WTC11 (cell line): ENCODE results near the gene CD96. TPM values are rescaled to one million over a fixed set of nuclear protein-coding genes. Genes with fewer than 3 reads are reported as not detected.

Experiments used
- ATAC-seq: fragments of 200-7000 bp; cut with Tn5 transposase; 2 replicates; pipeline ENCODE4 v1.10.0; 2021; ENCODE audit warnings: mild to moderate bottlenecking, moderate library complexity
- CTCF ChIA-PET: fragments of 300-600 bp; sonication (Branson Sonifier 250); formaldehyde crosslinking; loops from one replicate; lab custom pipeline; 2021; ENCODE audit warnings: antibody characterized with exemption; lab: Charles Lee
- POLR2A ChIA-PET: fragments of 350-600 bp; sonication (Branson Sonifier 250); formaldehyde crosslinking; loops from one replicate; lab custom pipeline; 2021; ENCODE audit warnings: antibody characterized with exemption; lab: Charles Lee
- DNase-seq: peaks from one replicate; pipeline ENCODE4 v3.0.0; 2021; ENCODE audit warnings: low spot score
- H3K27ac Mint-ChIP-seq: 2 replicates; pipeline ENCODE4 v1.8.0; 2021; ENCODE audit warnings: mixed read lengths
- H3K27me3 Mint-ChIP-seq: 2 replicates; pipeline ENCODE4 v1.8.0; 2021; ENCODE audit warnings: low read depth, mild to moderate bottlenecking, moderate library complexity, mixed read lengths
- H3K36me3 Mint-ChIP-seq: 2 replicates; pipeline ENCODE4 v1.8.0; 2021; ENCODE audit warnings: mixed read lengths
- H3K4me1 Mint-ChIP-seq: 2 replicates; pipeline ENCODE4 v1.8.0; 2022; ENCODE audit warnings: mixed read lengths
- H3K4me3 Mint-ChIP-seq: 2 replicates; pipeline ENCODE4 v1.8.0; 2021; ENCODE audit warnings: mild to moderate bottlenecking, moderate library complexity, mixed read lengths
- H3K9me3 Mint-ChIP-seq: 2 replicates; pipeline ENCODE4 v1.8.0; 2021; ENCODE audit warnings: mixed read lengths
- ETV6 ChIP-seq: sonication (generic); formaldehyde crosslinking; IDR thresholded peaks from 2 replicates; pipeline ENCODE4 v1.8.1; 2022; ENCODE audit warnings: mild to moderate bottlenecking, missing genetic modification reagents
- FOXK1 ChIP-seq: sonication (generic); formaldehyde crosslinking; IDR thresholded peaks from 2 replicates; pipeline ENCODE4 v1.8.0; 2022; ENCODE audit warnings: mild to moderate bottlenecking, moderate library complexity, missing genetic modification reagents
- IRF2 ChIP-seq: sonication (generic); formaldehyde crosslinking; IDR thresholded peaks from 2 replicates; pipeline ENCODE4 v1.8.0; 2022; ENCODE audit warnings: low read depth, missing genetic modification reagents, borderline replicate concordance
- SP1 ChIP-seq: sonication (generic); formaldehyde crosslinking; conservative IDR thresholded peaks from 2 replicates; pipeline ENCODE4 v1.8.1; 2022; ENCODE audit warnings: missing genetic modification reagents
- ZNF121 ChIP-seq: sonication (generic); formaldehyde crosslinking; IDR thresholded peaks from 2 replicates; pipeline ENCODE4 v1.8.0; 2023; ENCODE audit warnings: missing genetic modification reagents
- ZNF219 ChIP-seq: sonication (generic); formaldehyde crosslinking; IDR thresholded peaks from 2 replicates; pipeline ENCODE4 v1.8.0; 2023; ENCODE audit warnings: missing genetic modification reagents, mild to moderate bottlenecking, borderline replicate concordance
- ZNF416 ChIP-seq: fragments of 250-450 bp; sonication (Bioruptor Pico); IDR thresholded peaks from 2 replicates; pipeline ENCODE4 v1.9.0; 2021; ENCODE audit warnings: mild to moderate bottlenecking, inconsistent platforms
- total RNA-seq: library from RNA; stranded (reverse); gene quantifications from 3 replicates; pipeline ENCODE4 v1.2.3, GENCODE V29; 2021
- TF ChIP-seq, protein P1 (sequence below): fragments of 250-450 bp; sonication (Bioruptor Pico); conservative IDR thresholded peaks from 2 replicates; pipeline ENCODE4 v1.9.0; 2021; ENCODE audit warnings: mild to moderate bottlenecking
- TF ChIP-seq, protein P2 (sequence below): sonication (generic); formaldehyde crosslinking; IDR thresholded peaks from 2 replicates; pipeline ENCODE4 v1.8.1; 2023; ENCODE audit warnings: mild to moderate bottlenecking, missing genetic modification reagents
- TF ChIP-seq, protein P3 (sequence below): fragments of 250-450 bp; sonication (Bioruptor Pico); IDR thresholded peaks from 2 replicates; pipeline ENCODE4 v1.9.0; 2021; ENCODE audit warnings: mild to moderate bottlenecking, borderline replicate concordance
- TF ChIP-seq, protein P4 (sequence below): fragments of 200-600 bp; IDR thresholded peaks from 2 replicates; pipeline ENCODE4 v1.8.0; 2022; ENCODE audit warnings: antibody characterized with exemption
- TF ChIP-seq, protein P5 (sequence below): fragments of 250-450 bp; sonication (Bioruptor Pico); IDR thresholded peaks from 2 replicates; pipeline ENCODE4 v2.1.2; 2022; ENCODE audit warnings: mild to moderate bottlenecking, moderate library complexity
- TF ChIP-seq, protein P6 (sequence below): sonication (generic); formaldehyde crosslinking; IDR thresholded peaks from 2 replicates; pipeline ENCODE4 v1.8.0; 2023; ENCODE audit warnings: mild to moderate bottlenecking, missing genetic modification reagents

The CD96 gene
- total RNA-seq, 1 experiment from 2014 or later, result 0.33 TPM

DNA sequence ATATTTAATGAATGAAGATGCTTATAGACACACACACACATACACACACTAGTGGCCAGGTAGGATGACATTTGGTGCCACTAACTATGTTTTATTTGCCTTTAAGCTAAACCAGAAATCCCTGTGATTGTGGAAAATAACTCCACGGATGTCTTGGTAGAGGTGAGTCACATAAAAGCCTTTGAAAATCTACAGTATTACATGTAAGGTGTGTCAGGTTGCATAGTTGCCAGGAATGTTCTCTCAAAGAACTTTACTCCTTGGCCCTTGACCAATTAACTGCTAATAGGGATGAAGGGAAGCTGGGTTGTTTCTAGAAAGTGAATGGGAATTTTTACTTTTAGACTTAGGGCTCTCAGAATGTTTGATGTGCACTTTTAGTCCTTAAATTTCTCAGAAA lies 43.2 kb downstream of the CD96 start:
- H3K4me1 Mint-ChIP-seq, result 0 out of 2 replicates have a peak, but pooled peaks cover 2% of the 10 kb centered on the region
- H3K27ac Mint-ChIP-seq, result no peak overlapping the region
- TF ChIP-seq, protein P1, sequence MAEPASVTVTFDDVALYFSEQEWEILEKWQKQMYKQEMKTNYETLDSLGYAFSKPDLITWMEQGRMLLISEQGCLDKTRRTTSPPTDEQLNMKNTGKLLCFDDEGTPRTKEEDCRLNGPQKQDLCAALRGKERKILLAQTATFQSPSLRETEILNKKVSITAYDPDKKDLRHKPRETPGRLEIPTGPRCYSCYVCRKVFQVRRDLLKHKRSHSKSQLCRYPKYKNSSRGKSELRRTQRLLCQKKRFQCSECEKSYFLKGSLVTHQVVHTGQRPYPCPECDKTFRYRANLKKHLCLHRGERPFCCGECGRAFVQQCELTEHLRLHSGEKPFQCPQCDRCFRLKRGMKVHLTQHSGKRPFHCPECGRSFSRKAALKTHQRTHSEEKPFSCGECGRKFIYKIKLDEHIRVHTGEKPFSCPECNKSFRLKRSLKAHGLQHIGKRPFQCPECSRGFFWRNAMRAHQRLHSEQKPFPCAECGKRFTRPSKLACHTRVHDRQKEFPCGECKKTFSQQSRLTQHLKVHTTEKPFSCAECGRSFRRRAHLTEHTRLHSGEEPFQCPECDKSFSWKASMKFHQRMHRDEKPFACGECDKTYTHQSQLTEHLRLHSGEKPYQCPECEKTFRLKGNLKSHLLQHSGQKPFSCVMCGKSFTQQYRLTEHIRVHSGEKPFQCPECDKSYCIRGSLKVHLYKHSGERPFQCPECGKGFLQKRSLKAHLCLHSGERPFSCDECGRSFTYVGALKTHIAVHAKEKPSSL (CRISPR knock-in tag), result no peak
- TF ChIP-seq FOXK1 (CRISPR knock-in tag) (no peak), ZNF219 (CRISPR knock-in tag) (no peak), ZNF121 (no peak), ZNF416 (no peak), SP1 (CRISPR knock-in tag) (no peak), ETV6 (CRISPR knock-in tag) (no peak), IRF2 (CRISPR knock-in tag) (no peak)
- TF ChIP-seq, protein P2, sequence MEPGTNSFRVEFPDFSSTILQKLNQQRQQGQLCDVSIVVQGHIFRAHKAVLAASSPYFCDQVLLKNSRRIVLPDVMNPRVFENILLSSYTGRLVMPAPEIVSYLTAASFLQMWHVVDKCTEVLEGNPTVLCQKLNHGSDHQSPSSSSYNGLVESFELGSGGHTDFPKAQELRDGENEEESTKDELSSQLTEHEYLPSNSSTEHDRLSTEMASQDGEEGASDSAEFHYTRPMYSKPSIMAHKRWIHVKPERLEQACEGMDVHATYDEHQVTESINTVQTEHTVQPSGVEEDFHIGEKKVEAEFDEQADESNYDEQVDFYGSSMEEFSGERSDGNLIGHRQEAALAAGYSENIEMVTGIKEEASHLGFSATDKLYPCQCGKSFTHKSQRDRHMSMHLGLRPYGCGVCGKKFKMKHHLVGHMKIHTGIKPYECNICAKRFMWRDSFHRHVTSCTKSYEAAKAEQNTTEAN (CRISPR knock-in tag), result no peak
- TF ChIP-seq, protein P3, sequence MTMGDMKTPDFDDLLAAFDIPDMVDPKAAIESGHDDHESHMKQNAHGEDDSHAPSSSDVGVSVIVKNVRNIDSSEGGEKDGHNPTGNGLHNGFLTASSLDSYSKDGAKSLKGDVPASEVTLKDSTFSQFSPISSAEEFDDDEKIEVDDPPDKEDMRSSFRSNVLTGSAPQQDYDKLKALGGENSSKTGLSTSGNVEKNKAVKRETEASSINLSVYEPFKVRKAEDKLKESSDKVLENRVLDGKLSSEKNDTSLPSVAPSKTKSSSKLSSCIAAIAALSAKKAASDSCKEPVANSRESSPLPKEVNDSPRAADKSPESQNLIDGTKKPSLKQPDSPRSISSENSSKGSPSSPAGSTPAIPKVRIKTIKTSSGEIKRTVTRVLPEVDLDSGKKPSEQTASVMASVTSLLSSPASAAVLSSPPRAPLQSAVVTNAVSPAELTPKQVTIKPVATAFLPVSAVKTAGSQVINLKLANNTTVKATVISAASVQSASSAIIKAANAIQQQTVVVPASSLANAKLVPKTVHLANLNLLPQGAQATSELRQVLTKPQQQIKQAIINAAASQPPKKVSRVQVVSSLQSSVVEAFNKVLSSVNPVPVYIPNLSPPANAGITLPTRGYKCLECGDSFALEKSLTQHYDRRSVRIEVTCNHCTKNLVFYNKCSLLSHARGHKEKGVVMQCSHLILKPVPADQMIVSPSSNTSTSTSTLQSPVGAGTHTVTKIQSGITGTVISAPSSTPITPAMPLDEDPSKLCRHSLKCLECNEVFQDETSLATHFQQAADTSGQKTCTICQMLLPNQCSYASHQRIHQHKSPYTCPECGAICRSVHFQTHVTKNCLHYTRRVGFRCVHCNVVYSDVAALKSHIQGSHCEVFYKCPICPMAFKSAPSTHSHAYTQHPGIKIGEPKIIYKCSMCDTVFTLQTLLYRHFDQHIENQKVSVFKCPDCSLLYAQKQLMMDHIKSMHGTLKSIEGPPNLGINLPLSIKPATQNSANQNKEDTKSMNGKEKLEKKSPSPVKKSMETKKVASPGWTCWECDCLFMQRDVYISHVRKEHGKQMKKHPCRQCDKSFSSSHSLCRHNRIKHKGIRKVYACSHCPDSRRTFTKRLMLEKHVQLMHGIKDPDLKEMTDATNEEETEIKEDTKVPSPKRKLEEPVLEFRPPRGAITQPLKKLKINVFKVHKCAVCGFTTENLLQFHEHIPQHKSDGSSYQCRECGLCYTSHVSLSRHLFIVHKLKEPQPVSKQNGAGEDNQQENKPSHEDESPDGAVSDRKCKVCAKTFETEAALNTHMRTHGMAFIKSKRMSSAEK (CRISPR knock-in tag), result no peak
- TF ChIP-seq, protein P4, sequence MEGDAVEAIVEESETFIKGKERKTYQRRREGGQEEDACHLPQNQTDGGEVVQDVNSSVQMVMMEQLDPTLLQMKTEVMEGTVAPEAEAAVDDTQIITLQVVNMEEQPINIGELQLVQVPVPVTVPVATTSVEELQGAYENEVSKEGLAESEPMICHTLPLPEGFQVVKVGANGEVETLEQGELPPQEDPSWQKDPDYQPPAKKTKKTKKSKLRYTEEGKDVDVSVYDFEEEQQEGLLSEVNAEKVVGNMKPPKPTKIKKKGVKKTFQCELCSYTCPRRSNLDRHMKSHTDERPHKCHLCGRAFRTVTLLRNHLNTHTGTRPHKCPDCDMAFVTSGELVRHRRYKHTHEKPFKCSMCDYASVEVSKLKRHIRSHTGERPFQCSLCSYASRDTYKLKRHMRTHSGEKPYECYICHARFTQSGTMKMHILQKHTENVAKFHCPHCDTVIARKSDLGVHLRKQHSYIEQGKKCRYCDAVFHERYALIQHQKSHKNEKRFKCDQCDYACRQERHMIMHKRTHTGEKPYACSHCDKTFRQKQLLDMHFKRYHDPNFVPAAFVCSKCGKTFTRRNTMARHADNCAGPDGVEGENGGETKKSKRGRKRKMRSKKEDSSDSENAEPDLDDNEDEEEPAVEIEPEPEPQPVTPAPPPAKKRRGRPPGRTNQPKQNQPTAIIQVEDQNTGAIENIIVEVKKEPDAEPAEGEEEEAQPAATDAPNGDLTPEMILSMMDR, result no peak
- TF ChIP-seq, protein P5, sequence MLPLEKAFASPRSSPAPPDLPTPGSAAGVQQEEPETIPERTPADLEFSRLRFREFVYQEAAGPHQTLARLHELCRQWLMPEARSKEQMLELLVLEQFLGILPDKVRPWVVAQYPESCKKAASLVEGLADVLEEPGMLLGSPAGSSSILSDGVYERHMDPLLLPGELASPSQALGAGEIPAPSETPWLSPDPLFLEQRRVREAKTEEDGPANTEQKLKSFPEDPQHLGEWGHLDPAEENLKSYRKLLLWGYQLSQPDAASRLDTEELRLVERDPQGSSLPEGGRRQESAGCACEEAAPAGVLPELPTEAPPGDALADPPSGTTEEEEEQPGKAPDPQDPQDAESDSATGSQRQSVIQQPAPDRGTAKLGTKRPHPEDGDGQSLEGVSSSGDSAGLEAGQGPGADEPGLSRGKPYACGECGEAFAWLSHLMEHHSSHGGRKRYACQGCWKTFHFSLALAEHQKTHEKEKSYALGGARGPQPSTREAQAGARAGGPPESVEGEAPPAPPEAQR (CRISPR knock-in tag), result no peak
- TF ChIP-seq, protein P6, sequence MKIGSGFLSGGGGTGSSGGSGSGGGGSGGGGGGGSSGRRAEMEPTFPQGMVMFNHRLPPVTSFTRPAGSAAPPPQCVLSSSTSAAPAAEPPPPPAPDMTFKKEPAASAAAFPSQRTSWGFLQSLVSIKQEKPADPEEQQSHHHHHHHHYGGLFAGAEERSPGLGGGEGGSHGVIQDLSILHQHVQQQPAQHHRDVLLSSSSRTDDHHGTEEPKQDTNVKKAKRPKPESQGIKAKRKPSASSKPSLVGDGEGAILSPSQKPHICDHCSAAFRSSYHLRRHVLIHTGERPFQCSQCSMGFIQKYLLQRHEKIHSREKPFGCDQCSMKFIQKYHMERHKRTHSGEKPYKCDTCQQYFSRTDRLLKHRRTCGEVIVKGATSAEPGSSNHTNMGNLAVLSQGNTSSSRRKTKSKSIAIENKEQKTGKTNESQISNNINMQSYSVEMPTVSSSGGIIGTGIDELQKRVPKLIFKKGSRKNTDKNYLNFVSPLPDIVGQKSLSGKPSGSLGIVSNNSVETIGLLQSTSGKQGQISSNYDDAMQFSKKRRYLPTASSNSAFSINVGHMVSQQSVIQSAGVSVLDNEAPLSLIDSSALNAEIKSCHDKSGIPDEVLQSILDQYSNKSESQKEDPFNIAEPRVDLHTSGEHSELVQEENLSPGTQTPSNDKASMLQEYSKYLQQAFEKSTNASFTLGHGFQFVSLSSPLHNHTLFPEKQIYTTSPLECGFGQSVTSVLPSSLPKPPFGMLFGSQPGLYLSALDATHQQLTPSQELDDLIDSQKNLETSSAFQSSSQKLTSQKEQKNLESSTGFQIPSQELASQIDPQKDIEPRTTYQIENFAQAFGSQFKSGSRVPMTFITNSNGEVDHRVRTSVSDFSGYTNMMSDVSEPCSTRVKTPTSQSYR, result no peak
- TF ChIP-seq, all 79 proteins: peak for 0
- CTCF ChIA-PET, result no interaction called here
- peaks cover 49% of the 10 kb centered on the region for H3K9me3 Mint-ChIP-seq
- POLR2A ChIA-PET, result interaction anchor here (0.6 kb wide), 1 partner anchor 146 kb away, joined by 4 read pairs; no protein-coding TSS in a partner anchor
- no peak for ATAC-seq
- DNase-seq, result no peak
- H3K27me3 Mint-ChIP-seq, result no peaks in the 10 kb centered on the region; the same call in 1 of the 2 replicates
- H3K4me3 Mint-ChIP-seq, result no peak overlapping the region
- peaks cover 24% of the 10 kb centered on the region for H3K36me3 Mint-ChIP-seq
